ENCODE results near the gene CD52. TPM values are rescaled to one million over a fixed set of nuclear protein-coding genes. Genes with fewer than 3 reads are reported as not detected.

CD52 gene
- polyA plus RNA-seq, 1 of the 3 experiments (the other 2 are of a cell fraction): not detected

GRCh38 chr1:26290882-26291261 is 26.9 kb upstream of the CD52 start:
- peaks cover 0 to 30% of the 10 kb centered on the region in 2 experiments; a peak in 1 of 4 replicates for H3K4me1 ChIP-seq (ENCODE audit: control insufficient read depth in 1 of 2, insufficient read depth in 2 of 2, low read depth in 1 of 2, low read length in 1 of 2)
- CTCF ChIA-PET: interaction anchor here (1.1 to 10.7 kb wide), 6 partner anchors 11 to 126 kb away, joined by 3 to 213 read pairs (median 14); partner anchors contain the start of genes CD52 and SH3BGRL3

GRCh38 chr1:26291433-26291832 is 26.3 kb upstream of the CD52 start:
- no peak overlapping the region for H3K4me2 ChIP-seq
- WGBS (ENCODE audit: low lambda C conversion rate): 80% methylated on average over 1 of the region's 3 CpGs
- CTCF ChIA-PET: interaction anchor here (1.1 to 10.7 kb wide), 5 partner anchors 12 to 73 kb away, joined by 3 to 213 read pairs (median 9); partner anchors contain the start of genes CD52 and SH3BGRL3

More at GRCh38 chr1:26290882-26291261, 26.9 kb upstream of the CD52 start:
- H3K4me3 ChIP-seq (ENCODE audit: low read depth in 2 of 2, low read length in 1 of 2): no peak overlapping the region
- no peaks in the 10 kb centered on the region for H3K27me3 ChIP-seq (ENCODE audit: insufficient read depth)
- TF ChIP-seq EP300 (IDR thresholded peaks at IDR 0.05; ENCODE audit: borderline replicate concordance in 1 of 2, low read depth in 1 of 2, low read length in 1 of 2): peak in 1 of 2 experiments; percentile 21; a peak in 1 of 4 replicates
- no peak for TF ChIP-seq NRF1 (IDR thresholded peaks at IDR 0.05; ENCODE audit: low read depth, low read length)
- no peak overlapping the region for H3K9ac ChIP-seq
- H3K9me2 ChIP-seq: no peaks in the 10 kb centered on the region
- peak overlapping the region in 1 of 2 experiments; percentile 9; a peak in 1 of 4 replicates for H3K27ac ChIP-seq (ENCODE audit: low read depth in 2 of 2, low read length in 1 of 2)
- POLR2A ChIA-PET: no interaction called here
- H3K36me3 ChIP-seq (replicated peaks in 1 of 2; ENCODE audit: control insufficient read depth in 1 of 2, insufficient read depth in 2 of 2, low read length in 1 of 2): no peaks in the 10 kb centered on the region
- no peak overlapping the region for H2AFZ ChIP-seq (ENCODE audit: low read depth)
- peak; percentile 59 for DNase-seq
- 81% methylated on average over 10 of the region's 11 CpGs for WGBS (ENCODE audit: low lambda C conversion rate)
- no peaks in the 10 kb centered on the region for H3K79me2 ChIP-seq (ENCODE audit: insufficient read depth)
- peaks cover 4% of the 10 kb centered on the region for H3F3A ChIP-seq (replicated peaks; ENCODE audit: insufficient read depth)
- H3K4me2 ChIP-seq: no peak overlapping the region
- no peaks in the 10 kb centered on the region for H4K20me1 ChIP-seq (ENCODE audit: insufficient read depth)
- no peaks in the 10 kb centered on the region for H3K9me3 ChIP-seq

GRCh38 chr1:26291939-26292338 is 25.8 kb upstream of the CD52 start:
- Histone ChIP-seq H3K4me1 (ENCODE audit: control insufficient read depth in 1 of 2, insufficient read depth in 2 of 2, low read depth in 1 of 2, low read length in 1 of 2) (peaks cover 0 to 30% of the 10 kb centered on the region in 2 experiments; a peak in 1 of 4 replicates), H3K9me3 (no peaks in the 10 kb centered on the region), H4K20me1 (ENCODE audit: insufficient read depth) (no peaks in the 10 kb centered on the region), H3K9me2 (no peaks in the 10 kb centered on the region), H2AFZ (ENCODE audit: low read depth) (no peak overlapping the region), H3F3A (replicated peaks; ENCODE audit: insufficient read depth) (no peaks in the 10 kb centered on the region), H3K79me2 (ENCODE audit: insufficient read depth) (no peaks in the 10 kb centered on the region), H3K36me3 (replicated peaks in 1 of 2; ENCODE audit: control insufficient read depth in 1 of 2, insufficient read depth in 2 of 2, low read length in 1 of 2) (no peaks in the 10 kb centered on the region), H3K9ac (no peak overlapping the region), H3K4me3 (ENCODE audit: low read depth in 2 of 2, low read length in 1 of 2) (no peak overlapping the region), H3K27ac (ENCODE audit: low read depth in 2 of 2, low read length in 1 of 2) (no peak overlapping the region), H3K4me2 (no peak overlapping the region), H3K27me3 (ENCODE audit: insufficient read depth) (no peaks in the 10 kb centered on the region)
- WGBS (ENCODE audit: low lambda C conversion rate): 96% methylated on average over 4 of the region's 4 CpGs
- DNase-seq: no peak
- ChIA-PET POLR2A (no interaction called here), CTCF (interaction anchor here (1.2 to 10.7 kb wide), 4 partner anchors 13 to 72 kb away, joined by 4 to 213 read pairs (median 8); partner anchors contain the start of genes CD52 and SH3BGRL3)
- TF ChIP-seq REST (IDR thresholded peaks at IDR 0.05; ENCODE audit: low read depth, low read length) (no peak), JUND (IDR thresholded peaks at IDR 0.05) (no peak), YY1 (IDR thresholded peaks at IDR 0.05; ENCODE audit: low read depth) (no peak), FOXJ3 (CRISPR knock-in tag; IDR thresholded peaks at IDR 0.05) (no peak), TAF1 (IDR thresholded peaks at IDR 0.05; ENCODE audit: borderline replicate concordance, low read depth, low read length) (no peak), TEAD4 (IDR thresholded peaks at IDR 0.05; ENCODE audit: borderline replicate concordance, insufficient read depth) (no peak), RXRA (IDR thresholded peaks at IDR 0.05; ENCODE audit: borderline replicate concordance, low read depth) (no peak)

More at GRCh38 chr1:26291433-26291832, 26.3 kb upstream of the CD52 start:
- Histone ChIP-seq H3F3A (replicated peaks; ENCODE audit: insufficient read depth) (no peaks in the 10 kb centered on the region), H3K4me3 (ENCODE audit: low read depth in 2 of 2, low read length in 1 of 2) (no peak overlapping the region), H2AFZ (ENCODE audit: low read depth) (no peak overlapping the region), H3K4me1 (ENCODE audit: control insufficient read depth in 1 of 2, insufficient read depth in 2 of 2, low read depth in 1 of 2, low read length in 1 of 2) (peaks cover 0 to 30% of the 10 kb centered on the region in 2 experiments; a peak in 1 of 4 replicates), H3K36me3 (replicated peaks in 1 of 2; ENCODE audit: control insufficient read depth in 1 of 2, insufficient read depth in 2 of 2, low read length in 1 of 2) (no peaks in the 10 kb centered on the region), H4K20me1 (ENCODE audit: insufficient read depth) (no peaks in the 10 kb centered on the region), H3K9ac (no peak overlapping the region), H3K9me2 (no peaks in the 10 kb centered on the region), H3K79me2 (ENCODE audit: insufficient read depth) (no peaks in the 10 kb centered on the region), H3K27me3 (ENCODE audit: insufficient read depth) (no peaks in the 10 kb centered on the region), H3K9me3 (no peaks in the 10 kb centered on the region), H3K27ac (ENCODE audit: low read depth in 2 of 2, low read length in 1 of 2) (peak overlapping the region in 1 of 2 experiments; percentile 9; a peak in 1 of 4 replicates)
- POLR2A ChIA-PET: no interaction called here
- DNase-seq: no peak
- TF ChIP-seq FOSL2 (IDR thresholded peaks at IDR 0.05; ENCODE audit: borderline replicate concordance, low read depth): no peak
- TF ChIP-seq FOXJ3 (CRISPR knock-in tag; IDR thresholded peaks at IDR 0.05): no peak
- no peak for TF ChIP-seq CTCF (IDR thresholded peaks at IDR 0.05)
- no peak for TF ChIP-seq RFX5 (IDR thresholded peaks at IDR 0.05; ENCODE audit: low read length)
- TF ChIP-seq RXRA (IDR thresholded peaks at IDR 0.05; ENCODE audit: borderline replicate concordance, low read depth): no peak
